CD4-positive, alpha-beta T cell treated with Interleukin-15 for 4 hours (primary cell): ENCODE measurements around the gene C16orf92.
A peak's percentile ranks its signal among the peaks of the same experiment; 100 is the strongest.

ENCODE experiments used
- DNase-seq: peaks from one replicate; pipeline ENCODE4 v3.0.0-alpha.2; 2020; ENCODE audit warnings: low spot score

C16orf92 gene, protein sequence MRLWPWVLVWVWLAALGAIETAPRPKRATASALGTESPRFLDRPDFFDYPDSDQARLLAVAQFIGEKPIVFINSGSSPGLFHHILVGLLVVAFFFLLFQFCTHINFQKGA

DNA sequence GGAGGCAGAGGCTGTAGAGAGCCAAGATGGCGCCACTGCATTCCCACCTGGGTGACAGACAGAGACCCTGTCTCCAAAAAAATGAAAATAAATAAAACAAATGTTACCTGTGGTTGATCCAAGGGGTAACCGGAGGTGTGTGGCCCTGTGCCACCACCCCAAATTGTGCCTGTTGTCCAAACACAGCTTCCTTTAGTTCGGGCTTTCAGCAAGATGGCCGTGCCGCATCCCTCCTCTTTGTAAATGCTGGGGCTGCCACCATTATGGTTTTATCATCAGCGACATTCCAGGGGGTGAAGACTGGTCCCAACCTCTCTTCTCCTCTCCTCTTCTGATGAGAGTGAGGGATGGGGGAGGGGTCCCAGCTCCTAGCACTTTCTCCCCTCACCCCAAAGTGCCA is at the start of gene C16orf92:
TSS of gene C16orf92 (plus strand) at position 312 of the 400 bp plus-strand sequence. CDS start 143 bp downstream, outside the sequence.
- DNase-seq: no peak

GRCh38 chr16:29973384-29974246 is 49.4 kb upstream of the C16orf92 start, which contains the start of gene TAOK2:
Gene TAOK2, plus strand, starts transcription at chr16:29973868. Its CDS starts 3,905 bp downstream, at chr16:29977773.
- peak; percentile 97 for DNase-seq

- peak; percentile 11 for DNase-seq
Observed at GRCh38 chr16:29974291-29975133, 48.5 kb upstream of the C16orf92 start.

GRCh38 chr16:29975134-29975538 is 47.9 kb upstream of the C16orf92 start:
- no peak for DNase-seq

- no peak for DNase-seq
Observed at GRCh38 chr16:29975811-29976511, 47.0 kb upstream of the C16orf92 start.

DNA sequence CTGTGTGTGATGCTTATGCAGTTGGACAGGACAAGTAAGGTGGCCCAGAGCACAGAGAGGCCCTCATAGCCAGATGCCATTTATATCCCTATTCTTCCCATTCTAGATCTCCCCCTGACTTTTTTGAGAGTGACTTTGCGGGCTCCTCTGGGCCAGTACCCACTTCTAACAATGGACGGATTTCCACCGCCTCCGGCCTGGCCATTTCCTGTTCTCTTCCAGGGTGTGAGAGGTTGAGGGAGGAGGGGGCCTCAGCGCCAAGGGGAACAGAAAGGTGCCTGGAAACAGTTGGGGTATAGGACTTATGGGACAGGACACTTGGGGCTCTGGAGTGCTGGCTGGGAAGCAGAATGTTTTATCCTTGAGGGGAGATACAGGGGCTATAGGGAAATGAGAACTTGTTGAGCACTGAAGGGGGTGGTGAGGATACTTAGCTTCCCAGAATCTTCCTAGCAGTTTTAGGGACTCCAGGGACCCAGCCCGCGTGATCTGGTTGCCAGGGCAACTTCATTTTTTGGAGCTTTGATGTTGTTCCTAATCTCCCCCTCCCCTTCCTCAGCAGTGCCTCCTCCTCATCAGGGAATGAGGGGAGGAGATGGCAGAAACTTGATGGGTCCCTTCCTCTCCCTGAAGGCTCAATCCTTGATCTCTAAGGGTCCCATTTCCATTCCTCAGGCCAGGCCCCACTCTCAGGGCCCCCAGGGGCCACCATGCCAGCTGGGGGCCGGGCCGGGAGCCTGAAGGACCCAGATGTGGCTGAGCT is 45.8 kb upstream of the C16orf92 start:
- DNase-seq: no peak

- DNase-seq: no peak
Observed at GRCh38 chr16:29978081-29978480, 44.9 kb upstream of the C16orf92 start.

DNA sequence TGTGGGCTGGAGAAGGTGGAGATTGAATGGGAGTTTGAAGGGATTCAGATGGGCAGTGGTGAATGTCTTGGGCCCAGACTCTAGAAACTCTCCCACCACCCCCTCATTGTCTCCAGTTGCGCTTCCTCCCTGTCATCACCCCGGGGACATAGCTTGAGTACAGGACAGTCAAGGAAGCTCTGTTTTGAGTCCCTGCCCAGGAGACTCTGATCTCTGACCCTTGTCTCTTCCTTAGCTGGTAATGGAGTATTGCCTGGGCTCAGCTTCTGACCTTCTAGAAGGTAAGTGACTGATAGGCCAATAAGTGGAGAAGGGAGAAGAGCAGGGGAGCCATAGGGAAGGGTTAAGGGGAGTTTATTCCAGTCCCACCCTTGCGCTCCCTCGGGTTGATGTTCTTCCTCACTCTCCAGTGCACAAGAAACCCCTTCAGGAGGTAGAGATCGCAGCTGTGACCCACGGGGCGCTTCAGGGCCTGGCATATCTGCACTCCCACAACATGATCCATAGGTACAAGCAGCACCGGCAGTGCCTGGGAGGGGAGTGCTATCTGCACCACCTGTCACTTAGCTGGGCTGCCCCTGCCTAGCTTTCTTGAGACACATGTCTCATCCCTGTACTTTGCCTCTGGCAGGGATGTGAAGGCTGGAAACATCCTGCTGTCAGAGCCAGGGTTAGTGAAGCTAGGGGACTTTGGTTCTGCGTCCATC is 44.3 kb upstream of the C16orf92 start:
- DNase-seq: no peak

DNA sequence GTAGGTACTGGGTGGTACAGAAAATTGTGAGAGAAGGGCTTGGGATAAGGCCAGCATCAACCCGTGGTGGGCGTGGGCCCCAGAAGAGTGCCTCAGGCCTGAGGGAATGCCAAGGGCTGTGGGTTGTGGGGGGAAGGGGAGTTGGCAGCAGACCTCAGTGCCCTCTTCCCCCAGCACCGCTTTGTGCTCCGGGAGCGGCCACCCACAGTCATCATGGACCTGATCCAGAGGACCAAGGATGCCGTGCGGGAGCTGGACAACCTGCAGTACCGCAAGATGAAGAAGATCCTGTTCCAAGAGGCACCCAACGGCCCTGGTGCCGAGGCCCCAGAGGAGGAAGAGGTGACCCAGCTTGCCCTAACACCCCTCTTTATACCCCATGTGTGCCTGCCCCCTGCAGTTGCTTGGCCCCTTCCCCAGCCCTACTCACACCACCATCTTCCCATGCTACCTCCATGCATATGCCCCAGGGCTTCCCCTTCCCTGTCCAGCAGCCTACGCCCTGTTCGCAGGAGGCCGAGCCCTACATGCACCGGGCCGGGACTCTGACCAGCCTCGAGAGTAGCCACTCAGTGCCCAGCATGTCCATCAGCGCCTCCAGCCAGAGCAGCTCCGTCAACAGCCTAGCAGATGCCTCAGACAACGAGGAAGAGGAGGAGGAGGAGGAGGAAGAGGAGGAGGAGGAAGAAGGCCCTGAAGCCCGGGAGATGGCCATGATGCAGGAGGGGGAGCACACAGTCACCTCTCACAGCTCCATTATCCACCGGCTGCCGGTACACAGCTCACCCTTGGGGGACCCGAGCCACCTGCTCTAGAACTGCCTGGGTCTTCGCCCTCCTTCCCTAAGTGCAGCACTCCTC is 40.2 kb upstream of the C16orf92 start:
- DNase-seq: no peak

DNA sequence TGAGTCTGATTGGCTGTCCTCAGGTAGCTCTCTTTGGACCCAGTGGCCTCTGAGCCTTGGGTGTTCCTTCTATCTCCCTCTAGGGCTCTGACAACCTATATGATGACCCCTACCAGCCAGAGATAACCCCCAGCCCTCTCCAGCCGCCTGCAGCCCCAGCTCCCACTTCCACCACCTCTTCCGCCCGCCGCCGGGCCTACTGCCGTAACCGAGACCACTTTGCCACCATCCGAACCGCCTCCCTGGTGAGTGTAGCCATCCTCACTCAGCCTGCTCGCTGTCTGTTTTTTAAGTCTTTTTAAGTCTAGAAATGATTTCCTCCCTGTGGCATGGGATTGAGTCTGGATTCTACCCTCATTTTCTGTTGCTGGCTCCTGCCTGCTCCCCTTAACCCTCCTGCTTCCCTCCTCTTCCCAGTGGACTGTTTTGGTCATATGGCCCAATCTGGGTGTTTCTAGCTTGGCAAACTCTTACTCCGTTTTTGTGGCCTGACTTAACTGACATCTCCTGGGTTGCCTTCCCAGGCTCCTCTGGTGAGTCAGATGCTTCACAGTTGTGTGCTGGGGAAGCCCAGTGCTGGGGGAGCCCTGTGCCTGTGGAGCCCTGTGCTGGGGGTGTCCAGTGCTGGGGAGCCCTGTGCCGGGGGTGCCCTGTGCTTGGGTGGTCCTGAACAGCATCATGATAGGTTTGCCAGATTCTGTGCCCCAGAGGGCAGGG is 39.4 kb upstream of the C16orf92 start:
- no peak for DNase-seq

GRCh38 chr16:29984137-29984763 is 38.7 kb upstream of the C16orf92 start:
- no peak for DNase-seq

GRCh38 chr16:29984764-29985147 is 38.2 kb upstream of the C16orf92 start:
- DNase-seq: no peak

DNA sequence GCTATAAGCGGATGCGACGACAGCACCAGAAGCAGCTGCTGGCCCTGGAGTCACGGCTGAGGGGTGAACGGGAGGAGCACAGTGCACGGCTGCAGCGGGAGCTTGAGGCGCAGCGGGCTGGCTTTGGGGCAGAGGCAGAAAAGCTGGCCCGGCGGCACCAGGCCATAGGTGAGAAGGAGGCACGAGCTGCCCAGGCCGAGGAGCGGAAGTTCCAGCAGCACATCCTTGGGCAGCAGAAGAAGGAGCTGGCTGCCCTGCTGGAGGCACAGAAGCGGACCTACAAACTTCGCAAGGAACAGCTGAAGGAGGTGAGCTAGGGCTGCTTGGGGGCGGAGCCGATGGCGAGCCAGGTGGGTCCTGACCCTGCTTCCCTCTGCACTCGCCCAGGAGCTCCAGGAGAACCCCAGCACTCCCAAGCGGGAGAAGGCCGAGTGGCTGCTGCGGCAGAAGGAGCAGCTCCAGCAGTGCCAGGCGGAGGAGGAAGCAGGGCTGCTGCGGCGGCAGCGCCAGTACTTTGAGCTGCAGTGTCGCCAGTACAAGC is 37.7 kb upstream of the C16orf92 start:
- no peak for DNase-seq

- DNase-seq: no peak
Observed at GRCh38 chr16:29986231-29986630, 36.8 kb upstream of the C16orf92 start.

DNA sequence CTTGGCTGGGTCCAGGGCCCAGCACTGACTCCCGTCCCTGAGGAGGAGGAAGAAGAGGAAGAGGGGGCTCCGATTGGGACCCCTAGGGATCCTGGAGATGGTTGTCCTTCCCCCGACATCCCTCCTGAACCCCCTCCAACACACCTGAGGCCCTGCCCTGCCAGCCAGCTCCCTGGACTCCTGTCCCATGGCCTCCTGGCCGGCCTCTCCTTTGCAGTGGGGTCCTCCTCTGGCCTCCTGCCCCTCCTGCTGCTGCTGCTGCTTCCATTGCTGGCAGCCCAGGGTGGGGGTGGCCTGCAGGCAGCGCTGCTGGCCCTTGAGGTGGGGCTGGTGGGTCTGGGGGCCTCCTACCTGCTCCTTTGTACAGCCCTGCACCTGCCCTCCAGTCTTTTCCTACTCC is 36.1 kb upstream of the C16orf92 start:
- no peak for DNase-seq

- no peak for DNase-seq
Observed at GRCh38 chr16:29987371-29988085, 35.5 kb upstream of the C16orf92 start.

GRCh38 chr16:29988346-29989075 is 34.5 kb upstream of the C16orf92 start:
- DNase-seq: no peak
